ENCODE data around the gene GLRX5. TPM values are rescaled to one million over a fixed set of nuclear protein-coding genes. Genes with fewer than 3 reads are reported as not detected.

GLRX5 gene
- total RNA-seq, 1 experiment from 2014 or later = 60.1 TPM

DNA sequence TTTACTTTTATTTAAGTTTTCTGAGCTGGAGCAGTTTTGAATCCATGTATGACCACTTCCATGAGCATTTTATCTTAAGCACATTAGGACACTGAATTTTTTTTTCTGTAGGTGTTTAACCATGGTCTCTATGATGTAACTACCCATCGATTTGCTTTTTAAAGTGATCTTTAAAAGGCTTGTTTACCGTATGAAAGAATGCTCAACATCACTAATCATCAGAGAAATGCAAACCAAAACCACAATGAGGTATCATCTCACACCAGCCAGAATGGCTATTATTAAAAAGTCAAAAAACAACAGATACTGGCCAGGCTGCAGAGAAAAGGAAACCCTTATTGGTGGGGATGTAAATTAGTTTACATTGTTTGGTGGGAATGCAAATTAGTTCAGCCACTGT is 23.0 kb downstream of the GLRX5 start:
- H3K4me1 ChIP-seq (ENCODE audit: control insufficient read depth in 1 of 2, insufficient read depth in 2 of 2, low read length in 2 of 2) = no peaks in the 10 kb centered on the region
- no peaks in the 10 kb centered on the region for H3K9me2 ChIP-seq (ENCODE audit: insufficient read depth)
- H3K9ac ChIP-seq (ENCODE audit: low read length) = no peak overlapping the region
- TF ChIP-seq POLR2AphosphoS5 (IDR thresholded peaks at IDR 0.05; ENCODE audit: low read depth, low read length) = no peak
- TF ChIP-seq JUND (IDR thresholded peaks at IDR 0.05) = no peak
- no peaks in the 10 kb centered on the region for H3K79me2 ChIP-seq (ENCODE audit: insufficient read depth, low read length)
- no TSS peak for BruUV-seq (replicated peaks)
- no peak for DNase-seq (ENCODE audit: low read depth, low spot score)
- H3K4me3 ChIP-seq (replicated peaks in 1 of 2; ENCODE audit: low read depth in 1 of 2, low read length in 2 of 2) = no peak overlapping the region
- H2AFZ ChIP-seq (ENCODE audit: low read depth, low read length, poor library complexity, severe bottlenecking) = no peak overlapping the region
- no peak overlapping the region for H3K27ac ChIP-seq (ENCODE audit: low read depth, low read length)
- H3K36me3 ChIP-seq (ENCODE audit: control insufficient read depth in 1 of 2, insufficient read depth in 2 of 2, low read length in 2 of 2) = no peaks in the 10 kb centered on the region
- intact Hi-C loops (cut with micrococcal nuclease) = no loop called here
- no peaks in the 10 kb centered on the region for H3K9me3 ChIP-seq (ENCODE audit: control insufficient read depth in 1 of 2, insufficient read depth in 1 of 2, low read depth in 1 of 2, low read length in 2 of 2)
- POLR2A ChIA-PET = no interaction called here
- CTCF ChIA-PET = interaction anchor here (1.3 to 1.6 kb wide), 2 partner anchors 216 to 437 kb away, joined by 5 read pairs; no protein-coding TSS in a partner anchor
- RAD21 ChIA-PET (ENCODE audit: low non-redundant PET in 1 of 2, low total read pairs in 2 of 2, uncharacterized antibody in 2 of 2, unreplicated experiment in 2 of 2) = no interaction called here
- no peaks in the 10 kb centered on the region for H4K20me1 ChIP-seq (ENCODE audit: insufficient read depth)
- no peaks in the 10 kb centered on the region; the same call in 1 of the 2 replicates for H3K27me3 ChIP-seq (ENCODE audit: insufficient read depth, low read length)
- ATAC-seq = no peak
- no peak overlapping the region for H3K4me2 ChIP-seq (ENCODE audit: low read length)

- POLR2A ChIA-PET = no interaction called here
- intact Hi-C loops (cut with micrococcal nuclease) = no loop called here
- RAD21 ChIA-PET (ENCODE audit: low non-redundant PET in 1 of 2, low total read pairs in 2 of 2, uncharacterized antibody in 2 of 2, unreplicated experiment in 2 of 2) = no interaction called here
Measured at GRCh38 chr14:95559203-95559602, 24.4 kb downstream of the GLRX5 start.

More at GRCh38 chr14:95559203-95559602, 24.4 kb downstream of the GLRX5 start:
- Histone ChIP-seq H3K9me3 (ENCODE audit: control insufficient read depth in 1 of 2, insufficient read depth in 1 of 2, low read depth in 1 of 2, low read length in 2 of 2) (no peaks in the 10 kb centered on the region), H3K36me3 (ENCODE audit: control insufficient read depth in 1 of 2, insufficient read depth in 2 of 2, low read length in 2 of 2) (no peaks in the 10 kb centered on the region), H3K27ac (ENCODE audit: low read depth, low read length) (no peak overlapping the region), H3K9ac (ENCODE audit: low read length) (no peak overlapping the region), H4K20me1 (ENCODE audit: insufficient read depth) (no peaks in the 10 kb centered on the region), H3K9me2 (ENCODE audit: insufficient read depth) (no peaks in the 10 kb centered on the region), H3K4me2 (ENCODE audit: low read length) (no peak overlapping the region), H3K79me2 (ENCODE audit: insufficient read depth, low read length) (no peaks in the 10 kb centered on the region), H2AFZ (ENCODE audit: low read depth, low read length, poor library complexity, severe bottlenecking) (no peak overlapping the region), H3K4me1 (ENCODE audit: control insufficient read depth in 1 of 2, insufficient read depth in 2 of 2, low read length in 2 of 2) (no peaks in the 10 kb centered on the region), H3K27me3 (ENCODE audit: insufficient read depth, low read length) (no peaks in the 10 kb centered on the region), H3K4me3 (replicated peaks in 1 of 2; ENCODE audit: low read depth in 1 of 2, low read length in 2 of 2) (no peak overlapping the region)
- no TSS peak for BruUV-seq (replicated peaks)
- CTCF ChIA-PET = interaction anchor here (0.6 to 3.4 kb wide), 8 partner anchors 9 to 539 kb away, joined by 3 to 26 read pairs (median 5); no protein-coding TSS in a partner anchor
- ATAC-seq (no peak), DNase-seq (ENCODE audit: low read depth, low spot score) (no peak)
- no peak for TF ChIP-seq JUND (IDR thresholded peaks at IDR 0.05)
- no peak for TF ChIP-seq SP1 (IDR thresholded peaks at IDR 0.05; ENCODE audit: low read depth)
- no peak for TF ChIP-seq MAX (IDR thresholded peaks at IDR 0.05)
- TF ChIP-seq RAD21 (IDR thresholded peaks at IDR 0.05; ENCODE audit: low read depth) = no peak
- TF ChIP-seq ZFX (IDR thresholded peaks at IDR 0.05) = no peak
- TF ChIP-seq SRF (IDR thresholded peaks at IDR 0.05; ENCODE audit: low read depth) = no peak
- TF ChIP-seq ELF1 (IDR thresholded peaks at IDR 0.05; ENCODE audit: borderline replicate concordance, low read depth) = no peak
- TF ChIP-seq, protein P1, sequence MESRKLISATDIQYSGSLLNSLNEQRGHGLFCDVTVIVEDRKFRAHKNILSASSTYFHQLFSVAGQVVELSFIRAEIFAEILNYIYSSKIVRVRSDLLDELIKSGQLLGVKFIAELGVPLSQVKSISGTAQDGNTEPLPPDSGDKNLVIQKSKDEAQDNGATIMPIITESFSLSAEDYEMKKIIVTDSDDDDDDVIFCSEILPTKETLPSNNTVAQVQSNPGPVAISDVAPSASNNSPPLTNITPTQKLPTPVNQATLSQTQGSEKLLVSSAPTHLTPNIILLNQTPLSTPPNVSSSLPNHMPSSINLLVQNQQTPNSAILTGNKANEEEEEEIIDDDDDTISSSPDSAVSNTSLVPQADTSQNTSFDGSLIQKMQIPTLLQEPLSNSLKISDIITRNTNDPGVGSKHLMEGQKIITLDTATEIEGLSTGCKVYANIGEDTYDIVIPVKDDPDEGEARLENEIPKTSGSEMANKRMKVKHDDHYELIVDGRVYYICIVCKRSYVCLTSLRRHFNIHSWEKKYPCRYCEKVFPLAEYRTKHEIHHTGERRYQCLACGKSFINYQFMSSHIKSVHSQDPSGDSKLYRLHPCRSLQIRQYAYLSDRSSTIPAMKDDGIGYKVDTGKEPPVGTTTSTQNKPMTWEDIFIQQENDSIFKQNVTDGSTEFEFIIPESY (IDR thresholded peaks at IDR 0.05; ENCODE audit: extremely low read depth, insufficient replicate concordance, low read length) = no peak
- TF ChIP-seq POLR2AphosphoS5 (IDR thresholded peaks at IDR 0.05; ENCODE audit: low read depth, low read length) = no peak
- no peak for TF ChIP-seq ZNF274 (IDR thresholded peaks at IDR 0.05; ENCODE audit: low read depth, low read length)
- no peak for TF ChIP-seq EZH2phosphoT487 (IDR thresholded peaks at IDR 0.05; ENCODE audit: borderline replicate concordance)
- no peak for TF ChIP-seq EGR1 (IDR thresholded peaks at IDR 0.05; ENCODE audit: low read depth)
- no peak for TF ChIP-seq REST (IDR thresholded peaks at IDR 0.05; ENCODE audit: low read depth)
- no peak for TF ChIP-seq EZH2 (IDR thresholded peaks at IDR 0.05)
- no peak for TF ChIP-seq SIN3A (IDR thresholded peaks at IDR 0.05; ENCODE audit: low read depth)
